ENCODE data around the gene RTTN.
A peak's percentile ranks its signal among the peaks of the same experiment; 100 is the strongest.
"Not testable (repeated sequence)": the region's sequence is repeated elsewhere in the genome, so short reads cannot be mapped to it uniquely, and the experiment has no call there.

RTTN gene

DNA sequence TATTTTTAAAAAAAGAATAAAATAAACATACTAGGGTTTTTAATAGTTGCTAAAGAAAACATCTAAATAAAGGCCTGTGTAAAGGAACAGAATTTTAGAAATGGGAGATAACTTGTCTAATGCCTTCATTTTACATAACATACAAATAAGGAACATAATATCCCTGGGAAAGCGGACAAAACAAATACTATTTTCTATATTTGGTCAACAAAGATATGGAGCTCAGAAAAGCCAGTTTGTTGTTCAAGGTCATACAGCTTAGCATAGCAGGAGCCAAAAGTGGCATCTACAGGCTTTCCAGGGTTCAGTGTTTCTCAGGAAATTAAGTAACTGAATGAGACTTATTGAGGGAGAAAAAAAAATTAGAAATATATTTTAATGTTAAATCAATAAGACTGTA lies 184.4 kb downstream of the RTTN start:
- DNase-seq, result no peak

DNA sequence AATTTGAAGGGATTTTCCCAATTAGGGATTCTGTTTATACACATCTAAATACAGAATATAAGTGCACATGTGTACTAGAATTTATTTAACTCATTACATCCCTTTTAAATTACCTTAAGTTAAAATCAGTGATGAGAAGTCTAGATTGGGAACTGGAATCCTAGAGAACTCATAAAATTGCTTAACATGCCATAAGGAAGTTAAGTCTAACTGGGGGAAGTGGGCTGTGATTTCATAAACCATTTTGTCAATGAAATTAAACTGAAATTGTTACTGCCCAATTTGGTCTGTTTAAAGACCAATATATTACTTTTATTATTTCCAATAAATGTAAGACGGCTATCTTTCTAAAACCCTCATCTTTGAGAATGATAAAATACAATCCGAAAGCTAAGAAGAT lies 185.5 kb downstream of the RTTN start:
- DNase-seq, result no peak

GRCh38 chr18:70019136-70019535 lies 186.4 kb downstream of the RTTN start:
- DNase-seq, result no peak

- DNase-seq, result no peak
These were observed 190.4 kb downstream of the RTTN start for GRCh38 chr18:70015127-70015526.

DNA sequence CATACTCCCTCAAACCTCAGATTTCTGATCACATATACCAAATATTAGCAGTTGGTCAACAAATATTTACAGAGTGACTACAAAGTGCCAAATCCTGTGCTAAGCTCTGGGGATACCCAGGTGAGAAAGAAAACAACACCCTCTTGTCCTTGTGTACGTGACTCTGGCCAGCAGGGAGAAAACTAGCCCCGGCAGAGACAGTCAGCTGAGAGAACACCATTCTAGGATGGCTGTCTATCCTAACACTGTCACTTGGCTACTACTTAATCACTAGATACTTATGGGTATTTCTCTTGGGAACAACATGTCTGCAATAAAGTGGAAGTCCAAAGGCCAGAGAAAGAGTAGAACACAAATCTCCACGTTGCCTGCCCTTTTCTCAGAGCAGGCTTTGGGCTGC lies 199.9 kb downstream of the RTTN start:
- no peak for DNase-seq

GRCh38 chr18:70004696-70005095 lies 200.8 kb downstream of the RTTN start:
- no peak for DNase-seq

GRCh38 chr18:69999656-70000055 lies 205.8 kb downstream of the RTTN start:
- DNase-seq, result no peak

GRCh38 chr18:69998523-69998987 lies 206.9 kb downstream of the RTTN start:
- peak; percentile 6 for DNase-seq

DNA sequence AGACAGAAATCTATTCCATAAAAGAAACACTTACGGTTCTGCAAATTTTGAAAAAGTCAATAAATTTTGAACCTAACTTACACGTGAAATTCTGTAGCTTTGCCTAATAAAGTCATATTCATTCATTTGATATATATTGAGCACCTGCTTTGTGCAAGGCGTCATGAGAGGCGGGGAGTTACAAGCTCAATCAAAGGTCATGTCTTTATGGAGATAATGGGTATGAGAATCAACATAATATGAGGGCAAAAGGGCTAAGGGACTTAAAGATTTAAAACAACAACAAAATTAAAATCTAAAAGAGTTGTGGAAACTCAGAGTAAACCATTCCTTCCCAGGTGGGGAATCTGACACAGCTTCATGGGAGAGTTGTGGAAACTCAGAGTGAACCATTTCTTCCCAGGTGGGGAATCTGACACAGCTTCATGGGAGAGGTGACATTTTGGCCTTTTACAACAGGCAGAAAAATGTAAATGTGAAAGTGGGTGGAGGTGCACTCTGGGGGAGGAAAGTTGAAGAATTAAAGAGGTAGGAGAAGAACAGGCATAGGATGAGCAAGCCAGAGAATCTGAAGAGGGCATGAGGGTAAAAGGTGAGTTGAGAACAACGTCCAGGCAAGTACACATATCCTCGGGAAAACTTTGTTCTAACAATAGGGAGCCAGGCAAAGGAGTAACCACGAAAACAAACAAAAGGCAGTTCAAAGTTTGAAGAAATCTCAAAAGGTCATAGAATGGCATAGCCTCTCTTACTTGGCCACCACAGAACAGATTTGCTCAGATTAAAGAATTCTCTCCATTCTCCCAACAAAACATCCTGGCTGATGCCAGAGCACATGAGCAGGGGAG lies 208.3 kb downstream of the RTTN start:
- no peak for DNase-seq

DNA sequence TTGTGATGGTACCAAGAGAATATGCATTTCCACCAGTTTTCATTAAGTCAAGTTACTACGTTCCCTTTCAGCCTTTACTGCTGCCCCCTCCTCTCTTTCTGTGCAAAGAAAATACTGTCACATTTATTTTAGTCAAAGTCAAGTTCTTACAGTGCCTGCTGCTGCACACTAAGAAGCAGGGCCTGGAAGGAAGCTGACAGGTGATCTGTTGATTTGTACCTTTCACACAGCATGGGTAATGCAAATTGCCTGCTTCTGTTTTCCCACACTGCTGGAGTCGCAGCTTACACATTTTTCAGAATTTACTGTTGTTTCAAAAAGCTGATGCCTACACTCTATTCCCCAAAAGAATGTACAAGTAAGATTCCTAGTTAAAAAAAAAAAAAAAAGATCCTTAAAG lies 209.1 kb downstream of the RTTN start:
- no peak for DNase-seq

GRCh38 chr18:69995774-69996173 lies 209.7 kb downstream of the RTTN start:
- DNase-seq, result no peak

GRCh38 chr18:69992776-69993175 lies 212.7 kb downstream of the RTTN start:
- no peak for DNase-seq

- DNase-seq, result no peak
These were observed 217.6 kb downstream of the RTTN start for GRCh38 chr18:69987870-69988269.

- no peak for DNase-seq
These were observed 220.2 kb downstream of the RTTN start for GRCh38 chr18:69985239-69985638.

- no peak for DNase-seq
These were observed 223.1 kb downstream of the RTTN start for GRCh38 chr18:69982417-69982816.

- no peak for DNase-seq
These were observed 223.5 kb downstream of the RTTN start for GRCh38 chr18:69981948-69982347.

DNA sequence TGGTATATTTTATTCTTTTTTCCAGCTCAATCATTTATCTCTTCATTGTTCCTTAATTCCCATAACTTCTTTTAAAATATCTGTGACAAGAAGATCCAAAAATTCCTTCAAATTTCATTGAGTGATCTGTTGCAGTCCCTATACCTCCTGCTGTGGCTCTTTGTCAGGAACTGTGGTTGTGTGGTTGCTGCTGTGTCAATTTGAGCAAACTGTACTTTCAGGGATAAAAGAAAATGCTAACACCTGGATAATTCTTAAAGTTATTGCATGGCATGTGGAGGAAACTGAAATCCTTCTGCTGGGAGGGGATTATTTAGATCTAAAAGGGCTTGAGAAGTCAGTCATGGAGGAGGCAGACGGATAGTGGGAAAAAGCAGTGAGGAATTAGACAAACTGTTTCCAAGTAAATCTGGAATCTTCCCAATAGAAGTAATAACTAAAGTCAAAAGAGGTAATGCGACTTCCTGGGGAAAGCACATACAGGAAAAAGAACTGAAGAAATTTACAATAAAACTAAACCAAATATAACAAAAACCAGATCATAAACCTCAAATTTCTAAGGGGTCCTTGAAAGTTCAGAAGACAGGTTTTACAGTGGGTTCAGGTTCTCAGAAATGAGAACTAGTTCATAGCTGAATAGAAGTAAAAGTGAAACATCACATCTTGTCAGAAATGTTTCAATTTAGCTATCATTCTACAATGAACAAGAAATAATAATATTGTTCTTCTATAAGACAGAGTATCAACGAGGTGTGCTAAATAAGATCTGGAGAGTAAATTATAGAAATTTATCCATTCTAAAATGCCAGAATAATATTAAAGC lies 224.3 kb downstream of the RTTN start:
- no peak for DNase-seq

- DNase-seq, result no peak
These were observed 225.0 kb downstream of the RTTN start for GRCh38 chr18:69980509-69980908.

- no peak for DNase-seq
These were observed 226.5 kb downstream of the RTTN start for GRCh38 chr18:69978732-69979715.

GRCh38 chr18:69975294-69975693 lies 230.2 kb downstream of the RTTN start:
- not testable (repeated sequence) for DNase-seq

GRCh38 chr18:69974365-69974764 lies 231.1 kb downstream of the RTTN start:
- DNase-seq, result no peak

DNA sequence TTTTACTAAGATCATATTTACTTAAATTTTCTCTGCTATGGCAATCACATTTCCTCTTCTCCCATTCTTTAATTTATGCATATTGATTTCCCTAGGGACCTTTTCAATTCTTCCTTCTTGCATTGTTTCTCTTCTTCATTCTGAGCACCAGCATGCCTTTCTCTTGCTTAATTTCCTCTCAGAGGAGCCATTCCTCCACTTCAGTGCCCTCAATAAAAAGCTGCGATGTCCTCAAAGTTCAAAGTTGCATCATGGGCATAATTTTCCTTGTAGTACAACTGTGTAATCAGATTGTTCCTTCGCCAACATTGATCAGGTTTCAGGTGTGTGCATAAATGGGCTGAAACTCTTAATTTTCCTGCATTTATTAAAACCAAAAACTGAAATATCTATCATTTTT lies 236.0 kb downstream of the RTTN start:
- DNase-seq, result no peak

DNA sequence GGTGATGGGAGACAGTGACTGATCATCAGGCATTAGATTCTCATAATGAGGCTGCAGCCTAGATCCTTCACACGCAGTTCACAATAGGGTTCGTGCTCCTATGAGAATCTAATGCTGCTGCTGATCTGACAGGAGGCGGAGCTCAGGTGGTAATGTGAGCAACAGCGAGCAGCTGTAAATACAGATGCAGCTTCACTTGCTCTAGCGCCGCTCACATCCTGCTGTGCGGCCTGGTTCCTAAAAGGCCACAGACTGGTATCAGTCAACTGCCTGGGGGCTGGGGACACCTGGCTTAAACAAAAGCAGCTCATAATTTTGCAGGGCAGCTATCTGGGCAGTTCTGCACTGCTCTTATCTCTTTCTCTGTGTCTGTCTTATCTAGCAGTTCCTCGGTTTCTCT lies 237.4 kb downstream of the RTTN start:
- no peak for DNase-seq

Data from NCI-H1092 treated with DMSO at 0.1 percent for 48 hours (cell line).